ENCODE measurements around the gene EBF4. TPM values are rescaled to one million over a fixed set of nuclear protein-coding genes. Genes with fewer than 3 reads are reported as not detected.

EBF4 gene
- total RNA-seq, 4 donors from 2014 or later = 3.7 to 101 (median 5.4) TPM

GRCh38 chr20:2701671-2702081 lies 9.1 kb downstream of the EBF4 start:
- in situ Hi-C loops (cut with MboI; ENCODE audit: low pct_ligation_motif_present in 1 of 4, low pct_unique_long_range_greater_than_20kb in 1 of 4, low sequenced_read_pairs in 3 of 4) = no loop called here
- 86% methylated on average over 5 of the region's 5 CpGs; no CpG with 5 or more reads in 1 of the 2 donors for WGBS, 2 donors (ENCODE audit: low coverage in 1 of 2)
- TF ChIP-seq POLR2AphosphoS5 (IDR thresholded peaks at IDR 0.05) (no peak), EP300 (IDR thresholded peaks at IDR 0.05; ENCODE audit: low read depth) (no peak), POLR2A (IDR thresholded peaks at IDR 0.05) (no peak)
- TF ChIP-seq, protein P1, sequence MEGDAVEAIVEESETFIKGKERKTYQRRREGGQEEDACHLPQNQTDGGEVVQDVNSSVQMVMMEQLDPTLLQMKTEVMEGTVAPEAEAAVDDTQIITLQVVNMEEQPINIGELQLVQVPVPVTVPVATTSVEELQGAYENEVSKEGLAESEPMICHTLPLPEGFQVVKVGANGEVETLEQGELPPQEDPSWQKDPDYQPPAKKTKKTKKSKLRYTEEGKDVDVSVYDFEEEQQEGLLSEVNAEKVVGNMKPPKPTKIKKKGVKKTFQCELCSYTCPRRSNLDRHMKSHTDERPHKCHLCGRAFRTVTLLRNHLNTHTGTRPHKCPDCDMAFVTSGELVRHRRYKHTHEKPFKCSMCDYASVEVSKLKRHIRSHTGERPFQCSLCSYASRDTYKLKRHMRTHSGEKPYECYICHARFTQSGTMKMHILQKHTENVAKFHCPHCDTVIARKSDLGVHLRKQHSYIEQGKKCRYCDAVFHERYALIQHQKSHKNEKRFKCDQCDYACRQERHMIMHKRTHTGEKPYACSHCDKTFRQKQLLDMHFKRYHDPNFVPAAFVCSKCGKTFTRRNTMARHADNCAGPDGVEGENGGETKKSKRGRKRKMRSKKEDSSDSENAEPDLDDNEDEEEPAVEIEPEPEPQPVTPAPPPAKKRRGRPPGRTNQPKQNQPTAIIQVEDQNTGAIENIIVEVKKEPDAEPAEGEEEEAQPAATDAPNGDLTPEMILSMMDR (IDR thresholded peaks at IDR 0.05) = no peak
- Histone ChIP-seq H3K27ac (no peak overlapping the region), H3K27me3 (peaks cover 12% of the 10 kb centered on the region), H3K36me3 (no peaks in the 10 kb centered on the region), H3K9me3 (no peaks in the 10 kb centered on the region), H3K4me1 (no peaks in the 10 kb centered on the region), H3K4me3 (no peak overlapping the region)
- no peak for DNase-seq
- intact Hi-C loops (cut with DNase I; ENCODE audit: low total_unique reads) = no loop called here

DNA sequence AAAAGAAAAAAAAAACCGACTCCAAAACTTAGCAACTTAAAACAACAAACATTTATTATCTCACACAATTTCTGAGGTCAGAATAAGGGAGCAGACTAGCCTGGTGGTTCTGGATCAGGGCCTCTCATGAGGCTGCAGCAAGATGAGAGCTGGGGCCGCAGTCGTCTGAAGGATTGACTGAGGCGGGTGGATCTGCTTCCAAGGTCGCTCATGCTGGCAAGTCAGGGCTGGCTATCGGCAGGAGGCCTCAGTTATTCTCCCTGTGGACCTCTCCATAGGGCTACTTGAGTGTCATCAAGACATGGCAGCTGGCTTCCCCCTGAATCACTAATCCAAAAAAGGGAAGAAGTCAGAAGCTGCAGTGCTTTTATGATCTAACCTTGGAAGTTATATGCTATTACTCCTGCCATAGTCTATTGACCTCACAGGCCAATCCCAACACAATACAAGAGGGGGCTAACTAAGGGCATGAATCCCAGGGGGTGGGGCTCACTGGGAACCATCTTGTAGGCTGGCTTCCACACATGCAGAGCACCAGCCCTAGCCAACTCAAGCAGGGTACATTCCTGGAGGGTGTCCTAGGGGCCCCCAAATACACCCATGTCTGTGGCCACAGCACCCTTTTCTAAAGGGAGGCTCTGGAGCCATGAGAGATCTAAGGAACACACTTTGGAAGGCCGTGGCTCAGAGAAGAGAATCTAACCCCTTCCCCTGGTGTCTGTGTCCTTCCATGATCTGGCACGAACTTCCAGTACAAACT lies 11.3 kb downstream of the EBF4 start:
- intact Hi-C loops (cut with DNase I; ENCODE audit: low total_unique reads) = no loop called here
- H3K4me3 ChIP-seq = no peak overlapping the region
- TF ChIP-seq EP300 (IDR thresholded peaks at IDR 0.05; ENCODE audit: low read depth) (no peak), POLR2AphosphoS5 (IDR thresholded peaks at IDR 0.05) (no peak), POLR2A (IDR thresholded peaks at IDR 0.05) (no peak)
- TF ChIP-seq, protein P1 (IDR thresholded peaks at IDR 0.05) = no peak
- no peak for DNase-seq
- no peak overlapping the region for H3K27ac ChIP-seq
- peaks cover 11% of the 10 kb centered on the region for H3K27me3 ChIP-seq
- H3K9me3 ChIP-seq = no peaks in the 10 kb centered on the region
- WGBS, 2 donors (ENCODE audit: low coverage in 1 of 2) = 83% methylated on average over 5 to 8 of the region's 8 CpGs
- in situ Hi-C loops (cut with MboI; ENCODE audit: low pct_ligation_motif_present in 1 of 4, low pct_unique_long_range_greater_than_20kb in 1 of 4, low sequenced_read_pairs in 3 of 4) = no loop called here
- no peaks in the 10 kb centered on the region for H3K36me3 ChIP-seq
- no peaks in the 10 kb centered on the region for H3K4me1 ChIP-seq

- Histone ChIP-seq H3K4me1 (no peaks in the 10 kb centered on the region), H3K36me3 (no peaks in the 10 kb centered on the region), H3K4me3 (no peak overlapping the region), H3K27ac (no peak overlapping the region), H3K9me3 (no peaks in the 10 kb centered on the region), H3K27me3 (peaks cover 19% of the 10 kb centered on the region)
- TF ChIP-seq EP300 (IDR thresholded peaks at IDR 0.05; ENCODE audit: low read depth) (no peak), POLR2A (IDR thresholded peaks at IDR 0.05) (no peak), POLR2AphosphoS5 (IDR thresholded peaks at IDR 0.05) (no peak)
- TF ChIP-seq, protein P1 (IDR thresholded peaks at IDR 0.05) = no peak
- intact Hi-C loops (cut with DNase I; ENCODE audit: low total_unique reads) (no loop called here), in situ Hi-C loops (cut with MboI; ENCODE audit: low pct_ligation_motif_present in 1 of 4, low pct_unique_long_range_greater_than_20kb in 1 of 4, low sequenced_read_pairs in 3 of 4) (no loop called here)
- 85% methylated on average over 14 of the region's 14 CpGs; no CpG with 5 or more reads in 1 of the 2 donors for WGBS, 2 donors (ENCODE audit: low coverage in 1 of 2)
- no peak for DNase-seq
Measured at GRCh38 chr20:2705931-2706645, 13.5 kb downstream of the EBF4 start.

GRCh38 chr20:2706688-2707352 lies 14.2 kb downstream of the EBF4 start:
- intact Hi-C loops (cut with DNase I; ENCODE audit: low total_unique reads) = no loop called here
- H3K27me3 ChIP-seq = peaks cover 15% of the 10 kb centered on the region
- TF ChIP-seq POLR2A (IDR thresholded peaks at IDR 0.05) = no peak
- TF ChIP-seq EP300 (IDR thresholded peaks at IDR 0.05; ENCODE audit: low read depth) = no peak
- TF ChIP-seq, protein P1 (IDR thresholded peaks at IDR 0.05) = no peak
- in situ Hi-C loops (cut with MboI; ENCODE audit: low pct_ligation_motif_present in 1 of 4, low pct_unique_long_range_greater_than_20kb in 1 of 4, low sequenced_read_pairs in 3 of 4) = no loop called here
- H3K27ac ChIP-seq = no peak overlapping the region
- H3K4me1 ChIP-seq = no peaks in the 10 kb centered on the region
- H3K4me3 ChIP-seq = no peak overlapping the region
- DNase-seq = no peak
- no peaks in the 10 kb centered on the region for H3K36me3 ChIP-seq
- no peaks in the 10 kb centered on the region for H3K9me3 ChIP-seq
- WGBS, 2 donors (ENCODE audit: low coverage in 1 of 2) = 17 to 60% methylated on average over 2 to 6 of the region's 6 CpGs
